ENCODE data around the gene CYTH2. TPM values are rescaled to one million over a fixed set of nuclear protein-coding genes. Genes with fewer than 3 reads are reported as not detected.

The CYTH2 gene
- polyA plus RNA-seq, 3 donors: 21.3 to 48.2 (median 21.7) TPM

- Mint-ChIP-seq H3K27ac (peak overlapping the region in 1 of 7 donors; percentile 10), H3K9me3 (peaks cover 0 to 2% (median 0%) of the 10 kb centered on the region in 7 donors), H3K36me3 (peaks cover 31 to 46% of the 10 kb centered on the region in 2 donors), H3K27me3 (ENCODE audit: low read depth in 3 of 3) (peaks cover 1 to 24% (median 14%) of the 10 kb centered on the region in 3 donors), H3K4me1 (peaks cover 17% of the 10 kb centered on the region), H3K4me3 (peak overlapping the region in 1 of 2 donors; percentile 91)
- Histone ChIP-seq H3K9ac (ENCODE audit: insufficient read depth, low read length, poor library complexity, severe bottlenecking) (no peak overlapping the region), H3K4me1 (ENCODE audit: control insufficient read depth in 1 of 2, insufficient read depth in 2 of 2, low read length in 2 of 2) (peaks cover 15 to 17% of the 10 kb centered on the region in 2 donors), H3K4me2 (replicated peaks; ENCODE audit: extremely low read depth, low read length, poor library complexity, severe bottlenecking) (no peak overlapping the region), H3K9me3 (replicated peaks in 1 of 2; ENCODE audit: control insufficient read depth in 1 of 2, insufficient read depth in 1 of 2, low read length in 2 of 2) (no peaks in the 10 kb centered on the region), H4K20me1 (ENCODE audit: insufficient read depth, low read length) (peaks cover 4% of the 10 kb centered on the region), H2AFZ (ENCODE audit: insufficient read depth, low read depth, low read length, poor library complexity, severe bottlenecking) (no peak overlapping the region), H3K27me3 (ENCODE audit: control insufficient read depth in 2 of 2, insufficient read depth in 2 of 2, low read length in 2 of 2) (no peaks in the 10 kb centered on the region), H3K79me2 (ENCODE audit: insufficient read depth, low read length) (no peaks in the 10 kb centered on the region), H3K27ac (ENCODE audit: low read depth in 1 of 2, low read length in 2 of 2) (no peak overlapping the region), H3K36me3 (replicated peaks in 1 of 2; ENCODE audit: control insufficient read depth in 1 of 2, insufficient read depth in 2 of 2, low read length in 2 of 2) (peaks cover 39% of the 10 kb centered on the region in 2 donors), H3K4me3 (replicated peaks in 1 of 3; ENCODE audit: low read depth in 2 of 3, low read length in 3 of 3) (no peak overlapping the region)
- DNase-seq: no peak
- WGBS (ENCODE audit: insufficient coverage): 96% methylated on average over 7 of the region's 7 CpGs
- no peak for TF ChIP-seq CTCF (IDR thresholded peaks at IDR 0.05)
- intact Hi-C loops (cut with micrococcal nuclease): no loop called here
These were observed 10.5 kb downstream of the CYTH2 start for GRCh38 chr19:48479686-48480085.

GRCh38 chr19:48480183-48480557 is 11.0 kb downstream of the CYTH2 start:
- H3K27ac Mint-ChIP-seq: peak overlapping the region in 1 of 7 donors; percentile 10
- 18% methylated on average over 29 of the region's 32 CpGs for WGBS (ENCODE audit: insufficient coverage)
- no peaks in the 10 kb centered on the region for H3K79me2 ChIP-seq (ENCODE audit: insufficient read depth, low read length)
- intact Hi-C loops (cut with micrococcal nuclease): no loop called here
- H3K27me3 Mint-ChIP-seq (ENCODE audit: low read depth in 3 of 3): peaks cover 1 to 24% (median 19%) of the 10 kb centered on the region in 3 donors
- H3K9me3 ChIP-seq (replicated peaks in 1 of 2; ENCODE audit: control insufficient read depth in 1 of 2, insufficient read depth in 1 of 2, low read length in 2 of 2): no peaks in the 10 kb centered on the region
- H2AFZ ChIP-seq (ENCODE audit: insufficient read depth, low read depth, low read length, poor library complexity, severe bottlenecking): peak overlapping the region; percentile 86
- H3K36me3 ChIP-seq (replicated peaks in 1 of 2; ENCODE audit: control insufficient read depth in 1 of 2, insufficient read depth in 2 of 2, low read length in 2 of 2): peaks cover 34% of the 10 kb centered on the region in 2 donors
- H3K4me1 ChIP-seq (ENCODE audit: control insufficient read depth in 1 of 2, insufficient read depth in 2 of 2, low read length in 2 of 2): peaks cover 15 to 17% of the 10 kb centered on the region in 2 donors
- no peak for DNase-seq
- peak overlapping the region in 1 of 2 donors; percentile 17 for H3K27ac ChIP-seq (ENCODE audit: low read depth in 1 of 2, low read length in 2 of 2)
- H3K9ac ChIP-seq (ENCODE audit: insufficient read depth, low read length, poor library complexity, severe bottlenecking): peak overlapping the region; percentile 59
- TF ChIP-seq CTCF (IDR thresholded peaks at IDR 0.05): no peak
- H3K4me1 Mint-ChIP-seq: peaks cover 17% of the 10 kb centered on the region
- H3K4me2 ChIP-seq (replicated peaks; ENCODE audit: extremely low read depth, low read length, poor library complexity, severe bottlenecking): peak overlapping the region; percentile 96
- no peaks in the 10 kb centered on the region for H3K27me3 ChIP-seq (ENCODE audit: control insufficient read depth in 2 of 2, insufficient read depth in 2 of 2, low read length in 2 of 2)
- H4K20me1 ChIP-seq (ENCODE audit: insufficient read depth, low read length): peaks cover 4% of the 10 kb centered on the region
- H3K4me3 ChIP-seq (replicated peaks in 1 of 3; ENCODE audit: low read depth in 2 of 3, low read length in 3 of 3): peak overlapping the region; percentile 39 to 78 (median 53)
- peak overlapping the region; percentile 81 to 91 for H3K4me3 Mint-ChIP-seq
- peaks cover 27 to 41% of the 10 kb centered on the region in 2 donors for H3K36me3 Mint-ChIP-seq
- H3K9me3 Mint-ChIP-seq: peaks cover 0 to 2% (median 0%) of the 10 kb centered on the region in 7 donors
